Epithelial cell of proximal tubule (primary cell): ENCODE measurements around the gene PAPPA. TPM values are rescaled to one million over a fixed set of nuclear protein-coding genes. Genes with fewer than 3 reads are reported as not detected.

Experiments used
- DNase-seq: peaks from one replicate; pipeline ENCODE4 v3.0.0-alpha.2; 2011; ENCODE audit warnings: low read depth
- H3K4me3 ChIP-seq: 2 replicates; pipeline ENCODE4 v1.5.1; 2011; ENCODE audit warnings: low read depth, mild to moderate bottlenecking, low read length
- CTCF ChIP-seq: conservative IDR thresholded peaks from 2 replicates; pipeline ENCODE4 v1.5.1; 2012; ENCODE audit warnings: low read depth, mild to moderate bottlenecking, low read length
- total RNA-seq: library from RNA; depleted of rRNA; stranded (reverse); fragments of >200 nt; gene quantifications from 2 replicates; pipeline ENCODE4 v1.2.3, GENCODE V29; 2015

PAPPA gene
- total RNA-seq, 1 donor from 2014 or later, result 2.5 TPM

- TF ChIP-seq CTCF, result no peak
- no peak for DNase-seq
- H3K4me3 ChIP-seq, result no peak overlapping the region
These were observed 269.6 kb downstream of the PAPPA start for GRCh38 chr9:116423149-116423548.

GRCh38 chr9:116425244-116425643, 271.7 kb downstream of the PAPPA start:
- H3K4me3 ChIP-seq, result no peak overlapping the region
- DNase-seq, result no peak
- no peak for TF ChIP-seq CTCF

GRCh38 chr9:116430849-116431248, 277.3 kb downstream of the PAPPA start:
- DNase-seq, result no peak
- TF ChIP-seq CTCF, result no peak
- no peak overlapping the region for H3K4me3 ChIP-seq

GRCh38 chr9:116432051-116432450, 278.5 kb downstream of the PAPPA start:
- TF ChIP-seq CTCF, result no peak
- no peak overlapping the region for H3K4me3 ChIP-seq

GRCh38 chr9:116434314-116434713, 280.7 kb downstream of the PAPPA start:
- TF ChIP-seq CTCF, result no peak
- no peak for DNase-seq
- no peak overlapping the region for H3K4me3 ChIP-seq

More at GRCh38 chr9:116432051-116432450, 278.5 kb downstream of the PAPPA start:
- DNase-seq, result no peak

- H3K4me3 ChIP-seq, result no peak overlapping the region
- no peak for DNase-seq
- no peak for TF ChIP-seq CTCF
These were observed 282.1 kb downstream of the PAPPA start for GRCh38 chr9:116435706-116436105.

GRCh38 chr9:116436121-116436520, 282.5 kb downstream of the PAPPA start:
- no peak for DNase-seq
- no peak for TF ChIP-seq CTCF
- no peak overlapping the region for H3K4me3 ChIP-seq
